ENCODE data around the gene SYT8. TPM values are rescaled to one million over a fixed set of nuclear protein-coding genes. Genes with fewer than 3 reads are reported as not detected.

The SYT8 gene
- total and polyA plus RNA-seq, 2 experiments from 2014 or later = not detected

GRCh38 chr11:1834062-1834610 lies 654 bp upstream of the SYT8 start:
- Mint-ChIP-seq H3K36me3 (ENCODE audit: low read depth) (no peaks in the 10 kb centered on the region), H3K27ac (no peak overlapping the region), H3K4me3 (no peak overlapping the region), H3K4me1 (peaks cover 5% of the 10 kb centered on the region; the same call in 1 of the 3 replicates), H3K9me3 (no peaks in the 10 kb centered on the region), H3K27me3 (ENCODE audit: insufficient read depth, low read depth, poor library complexity) (peaks cover 11% of the 10 kb centered on the region)
- Histone ChIP-seq H3K79me2 (replicated peaks; ENCODE audit: insufficient read depth) (no peaks in the 10 kb centered on the region), H3K4me3 (no peak overlapping the region), H4K20me1 (replicated peaks; ENCODE audit: insufficient read depth) (no peaks in the 10 kb centered on the region), H3K36me3 (ENCODE audit: insufficient read depth) (no peaks in the 10 kb centered on the region), H3F3A (replicated peaks; ENCODE audit: low read depth) (no peaks in the 10 kb centered on the region), H3K27ac (ENCODE audit: low read depth) (no peak overlapping the region), H3K27me3 (ENCODE audit: insufficient read depth) (no peaks in the 10 kb centered on the region), H3K4me2 (no peak overlapping the region), H3K4me1 (ENCODE audit: insufficient read depth) (no peaks in the 10 kb centered on the region; the same call in 1 of the 2 replicates), H2AFZ (no peak overlapping the region), H3K9me2 (ENCODE audit: insufficient read depth) (no peaks in the 10 kb centered on the region)
- TF ChIP-seq EZH2 (IDR thresholded peaks at IDR 0.05; ENCODE audit: low read depth, unreplicated experiment) (no peak), ZNF331 (CRISPR knock-in tag; IDR thresholded peaks at IDR 0.05; ENCODE audit: low read depth) (no peak), JUNB (IDR thresholded peaks at IDR 0.05; ENCODE audit: unreplicated experiment) (no peak), POLR2AphosphoS5 (IDR thresholded peaks at IDR 0.05; ENCODE audit: low read depth) (no peak), ZNF114 (CRISPR knock-in tag; IDR thresholded peaks at IDR 0.05) (no peak), STAT1 (IDR thresholded peaks at IDR 0.05; ENCODE audit: unreplicated experiment) (no peak), CREB1 (CRISPR knock-in tag; IDR thresholded peaks at IDR 0.05; ENCODE audit: low read depth) (no peak), CTCF (conservative IDR thresholded peaks at IDR 0.05; ENCODE audit: low read depth in 2 of 2) (no peak), NANOG (IDR thresholded peaks at IDR 0.05; ENCODE audit: borderline replicate concordance) (no peak)
- TF ChIP-seq, protein P1, sequence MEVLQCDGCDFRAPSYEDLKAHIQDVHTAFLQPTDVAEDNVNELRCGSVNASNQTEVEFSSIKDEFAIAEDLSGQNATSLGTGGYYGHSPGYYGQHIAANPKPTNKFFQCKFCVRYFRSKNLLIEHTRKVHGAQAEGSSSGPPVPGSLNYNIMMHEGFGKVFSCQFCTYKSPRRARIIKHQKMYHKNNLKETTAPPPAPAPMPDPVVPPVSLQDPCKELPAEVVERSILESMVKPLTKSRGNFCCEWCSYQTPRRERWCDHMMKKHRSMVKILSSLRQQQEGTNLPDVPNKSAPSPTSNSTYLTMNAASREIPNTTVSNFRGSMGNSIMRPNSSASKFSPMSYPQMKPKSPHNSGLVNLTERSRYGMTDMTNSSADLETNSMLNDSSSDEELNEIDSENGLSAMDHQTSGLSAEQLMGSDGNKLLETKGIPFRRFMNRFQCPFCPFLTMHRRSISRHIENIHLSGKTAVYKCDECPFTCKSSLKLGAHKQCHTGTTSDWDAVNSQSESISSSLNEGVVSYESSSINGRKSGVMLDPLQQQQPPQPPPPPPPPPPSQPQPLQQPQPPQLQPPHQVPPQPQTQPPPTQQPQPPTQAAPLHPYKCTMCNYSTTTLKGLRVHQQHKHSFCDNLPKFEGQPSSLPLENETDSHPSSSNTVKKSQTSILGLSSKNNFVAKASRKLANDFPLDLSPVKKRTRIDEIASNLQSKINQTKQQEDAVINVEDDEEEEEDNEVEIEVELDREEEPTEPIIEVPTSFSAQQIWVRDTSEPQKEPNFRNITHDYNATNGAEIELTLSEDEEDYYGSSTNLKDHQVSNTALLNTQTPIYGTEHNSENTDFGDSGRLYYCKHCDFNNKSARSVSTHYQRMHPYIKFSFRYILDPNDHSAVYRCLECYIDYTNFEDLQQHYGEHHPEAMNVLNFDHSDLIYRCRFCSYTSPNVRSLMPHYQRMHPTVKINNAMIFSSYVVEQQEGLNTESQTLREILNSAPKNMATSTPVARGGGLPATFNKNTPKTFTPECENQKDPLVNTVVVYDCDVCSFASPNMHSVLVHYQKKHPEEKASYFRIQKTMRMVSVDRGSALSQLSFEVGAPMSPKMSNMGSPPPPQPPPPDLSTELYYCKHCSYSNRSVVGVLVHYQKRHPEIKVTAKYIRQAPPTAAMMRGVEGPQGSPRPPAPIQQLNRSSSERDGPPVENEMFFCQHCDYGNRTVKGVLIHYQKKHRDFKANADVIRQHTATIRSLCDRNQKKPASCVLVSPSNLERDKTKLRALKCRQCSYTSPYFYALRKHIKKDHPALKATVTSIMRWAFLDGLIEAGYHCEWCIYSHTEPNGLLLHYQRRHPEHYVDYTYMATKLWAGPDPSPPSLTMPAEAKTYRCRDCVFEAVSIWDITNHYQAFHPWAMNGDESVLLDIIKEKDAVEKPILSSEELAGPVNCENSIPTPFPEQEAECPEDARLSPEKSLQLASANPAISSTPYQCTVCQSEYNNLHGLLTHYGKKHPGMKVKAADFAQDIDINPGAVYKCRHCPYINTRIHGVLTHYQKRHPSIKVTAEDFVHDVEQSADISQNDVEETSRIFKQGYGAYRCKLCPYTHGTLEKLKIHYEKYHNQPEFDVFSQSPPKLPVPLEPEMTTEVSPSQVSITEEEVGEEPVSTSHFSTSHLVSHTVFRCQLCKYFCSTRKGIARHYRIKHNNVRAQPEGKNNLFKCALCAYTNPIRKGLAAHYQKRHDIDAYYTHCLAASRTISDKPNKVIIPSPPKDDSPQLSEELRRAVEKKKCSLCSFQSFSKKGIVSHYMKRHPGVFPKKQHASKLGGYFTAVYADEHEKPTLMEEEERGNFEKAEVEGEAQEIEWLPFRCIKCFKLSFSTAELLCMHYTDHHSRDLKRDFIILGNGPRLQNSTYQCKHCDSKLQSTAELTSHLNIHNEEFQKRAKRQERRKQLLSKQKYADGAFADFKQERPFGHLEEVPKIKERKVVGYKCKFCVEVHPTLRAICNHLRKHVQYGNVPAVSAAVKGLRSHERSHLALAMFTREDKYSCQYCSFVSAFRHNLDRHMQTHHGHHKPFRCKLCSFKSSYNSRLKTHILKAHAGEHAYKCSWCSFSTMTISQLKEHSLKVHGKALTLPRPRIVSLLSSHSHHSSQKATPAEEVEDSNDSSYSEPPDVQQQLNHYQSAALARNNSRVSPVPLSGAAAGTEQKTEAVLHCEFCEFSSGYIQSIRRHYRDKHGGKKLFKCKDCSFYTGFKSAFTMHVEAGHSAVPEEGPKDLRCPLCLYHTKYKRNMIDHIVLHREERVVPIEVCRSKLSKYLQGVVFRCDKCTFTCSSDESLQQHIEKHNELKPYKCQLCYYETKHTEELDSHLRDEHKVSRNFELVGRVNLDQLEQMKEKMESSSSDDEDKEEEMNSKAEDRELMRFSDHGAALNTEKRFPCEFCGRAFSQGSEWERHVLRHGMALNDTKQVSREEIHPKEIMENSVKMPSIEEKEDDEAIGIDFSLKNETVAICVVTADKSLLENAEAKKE (CRISPR knock-in tag; IDR thresholded peaks at IDR 0.05) = no peak
- TF ChIP-seq, protein P2, sequence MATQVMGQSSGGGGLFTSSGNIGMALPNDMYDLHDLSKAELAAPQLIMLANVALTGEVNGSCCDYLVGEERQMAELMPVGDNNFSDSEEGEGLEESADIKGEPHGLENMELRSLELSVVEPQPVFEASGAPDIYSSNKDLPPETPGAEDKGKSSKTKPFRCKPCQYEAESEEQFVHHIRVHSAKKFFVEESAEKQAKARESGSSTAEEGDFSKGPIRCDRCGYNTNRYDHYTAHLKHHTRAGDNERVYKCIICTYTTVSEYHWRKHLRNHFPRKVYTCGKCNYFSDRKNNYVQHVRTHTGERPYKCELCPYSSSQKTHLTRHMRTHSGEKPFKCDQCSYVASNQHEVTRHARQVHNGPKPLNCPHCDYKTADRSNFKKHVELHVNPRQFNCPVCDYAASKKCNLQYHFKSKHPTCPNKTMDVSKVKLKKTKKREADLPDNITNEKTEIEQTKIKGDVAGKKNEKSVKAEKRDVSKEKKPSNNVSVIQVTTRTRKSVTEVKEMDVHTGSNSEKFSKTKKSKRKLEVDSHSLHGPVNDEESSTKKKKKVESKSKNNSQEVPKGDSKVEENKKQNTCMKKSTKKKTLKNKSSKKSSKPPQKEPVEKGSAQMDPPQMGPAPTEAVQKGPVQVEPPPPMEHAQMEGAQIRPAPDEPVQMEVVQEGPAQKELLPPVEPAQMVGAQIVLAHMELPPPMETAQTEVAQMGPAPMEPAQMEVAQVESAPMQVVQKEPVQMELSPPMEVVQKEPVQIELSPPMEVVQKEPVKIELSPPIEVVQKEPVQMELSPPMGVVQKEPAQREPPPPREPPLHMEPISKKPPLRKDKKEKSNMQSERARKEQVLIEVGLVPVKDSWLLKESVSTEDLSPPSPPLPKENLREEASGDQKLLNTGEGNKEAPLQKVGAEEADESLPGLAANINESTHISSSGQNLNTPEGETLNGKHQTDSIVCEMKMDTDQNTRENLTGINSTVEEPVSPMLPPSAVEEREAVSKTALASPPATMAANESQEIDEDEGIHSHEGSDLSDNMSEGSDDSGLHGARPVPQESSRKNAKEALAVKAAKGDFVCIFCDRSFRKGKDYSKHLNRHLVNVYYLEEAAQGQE (IDR thresholded peaks at IDR 0.05; ENCODE audit: unreplicated experiment) = no peak
- DNase-seq (ENCODE audit: low spot score) (no peak), ATAC-seq (no peak)

All from GM23338 (cell line).